Lung microvascular endothelial cell (primary cell): ENCODE data around the gene MAFB. TPM values are rescaled to one million over a fixed set of nuclear protein-coding genes. Genes with fewer than 3 reads are reported as not detected.

ENCODE experiments used
- DNase-seq, 2 donors: peaks; one replicate each; pipeline versions ENCODE4 v3.0.0 to v3.0.0-alpha.2; 2010; ENCODE audit warnings: low read depth in 2 of 2
- total RNA-seq: library from RNA; depleted of rRNA; stranded (reverse); fragments of >200 nt; gene quantifications from 2 replicates; pipeline ENCODE4 v1.2.1, GENCODE V29; 2014

Gene MAFB
- total RNA-seq, 1 donor from 2014 or later, result 3.0 TPM

GRCh38 chr20:40703975-40704530, 15.0 kb upstream of the MAFB start:
- DNase-seq, result peak in 1 of 2 donors; percentile 14

GRCh38 chr20:40702504-40702903, 13.5 kb upstream of the MAFB start:
- DNase-seq, result peak in 1 of 2 donors; percentile 26

GRCh38 chr20:40698744-40699143, 9.7 kb upstream of the MAFB start:
- no peak for DNase-seq

- no peak for DNase-seq
Measured at GRCh38 chr20:40698281-40698680, 9.2 kb upstream of the MAFB start.

GRCh38 chr20:40697541-40697940, 8.5 kb upstream of the MAFB start:
- DNase-seq, result no peak

- no peak for DNase-seq
Measured at GRCh38 chr20:40695214-40695613, 6.2 kb upstream of the MAFB start.

- no peak for DNase-seq
Measured at GRCh38 chr20:40694246-40694645, 5.2 kb upstream of the MAFB start.

- no peak for DNase-seq
Measured at GRCh38 chr20:40692240-40693011, 3.4 kb upstream of the MAFB start.

GRCh38 chr20:40691566-40692239, 2.7 kb upstream of the MAFB start:
- no peak for DNase-seq

- no peak for DNase-seq
Measured at GRCh38 chr20:40690836-40691565, 2.0 kb upstream of the MAFB start.

GRCh38 chr20:40689943-40690835, 1.2 kb upstream of the MAFB start:
- peak; percentile 90 to 94 for DNase-seq

GRCh38 chr20:40688129-40689099, 622 bp downstream of the MAFB start:
- DNase-seq, result peak; percentile 10 to 43

GRCh38 chr20:40687384-40688128, 1.5 kb downstream of the MAFB start:
- peak; percentile 29 to 56 for DNase-seq

- peak in 1 of 2 donors; percentile 39 for DNase-seq
Measured at GRCh38 chr20:40686893-40687292, 2.1 kb downstream of the MAFB start.

- DNase-seq, result peak in 1 of 2 donors; percentile 23
Measured at GRCh38 chr20:40686434-40686882, 2.6 kb downstream of the MAFB start.

GRCh38 chr20:40685349-40685748, 3.7 kb downstream of the MAFB start:
- no peak for DNase-seq

GRCh38 chr20:40683894-40684268, 5.2 kb downstream of the MAFB start:
- no peak for DNase-seq

GRCh38 chr20:40683221-40683893, 5.7 kb downstream of the MAFB start:
- DNase-seq, result peak in 1 of 2 donors; percentile 5
